GM10248 (cell line): ENCODE measurements around the gene PPP1R13L.
"Not testable (repeated sequence)": the region's sequence is repeated elsewhere in the genome, so short reads cannot be mapped to it uniquely, and the experiment has no call there.

ENCODE experiments used
- CTCF ChIA-PET: fragments of 300-600 bp; sonication (Branson Sonifier 250); formaldehyde crosslinking; extraction: SDS; loops from one replicate; lab custom pipeline; 2021; ENCODE audit warnings: antibody characterized with exemption; lab: Yijun Ruan, JAX
- POLR2A ChIA-PET: fragments of 350-650 bp; sonication (Branson Sonifier 250); formaldehyde crosslinking; extraction: SDS; loops from one replicate; lab custom pipeline; 2020; ENCODE audit warnings: antibody characterized with exemption; lab: Yijun Ruan, JAX
- DNase-seq: peaks from one replicate; pipeline ENCODE4 v3.0.0; 2012; ENCODE audit errors: extremely low spot score
- CTCF ChIP-seq: IDR thresholded peaks from 2 replicates; pipeline ENCODE4 v1.5.1; 2012; ENCODE audit warnings: mild to moderate bottlenecking, low read depth; ENCODE audit errors: extremely low read depth, missing control alignments, control extremely low read depth

Gene PPP1R13L

GRCh38 chr19:45419396-45419795 is 14.5 kb upstream of the PPP1R13L start:
- CTCF ChIA-PET: interaction anchor here (3.1 kb wide), 1 partner anchor 66 kb away, joined by 14 read pairs; no protein-coding TSS in a partner anchor
- POLR2A ChIA-PET: no interaction called here
- peak; percentile 86 for DNase-seq
- TF ChIP-seq CTCF: no peak

- CTCF ChIA-PET: interaction anchor here (3.1 to 3.8 kb wide), 2 partner anchors 60 to 67 kb away, joined by 13 to 14 read pairs; no protein-coding TSS in a partner anchor
- DNase-seq: no peak
- POLR2A ChIA-PET: no interaction called here
- no peak for TF ChIP-seq CTCF
Measured at GRCh38 chr19:45418802-45419201, 13.9 kb upstream of the PPP1R13L start.

- ChIA-PET POLR2A (no interaction called here), CTCF (interaction anchor here (3.6 to 6.9 kb wide), 3 partner anchors 22 to 69 kb away, joined by 12 to 30 read pairs (median 13); no protein-coding TSS in a partner anchor)
- no peak for DNase-seq
- TF ChIP-seq CTCF: no peak
Measured at GRCh38 chr19:45417151-45417550, 12.3 kb upstream of the PPP1R13L start.

- POLR2A ChIA-PET: interaction anchor here (0.6 kb wide), 1 partner anchor 52 kb away, joined by 10 read pairs; no protein-coding TSS in a partner anchor
- TF ChIP-seq CTCF: no peak
- DNase-seq: no peak
- CTCF ChIA-PET: interaction anchor here (0.9 to 6.9 kb wide), 6 partner anchors 11 to 278 kb away, joined by 3 to 30 read pairs (median 6); partner anchors contain the start of gene QPCTL
Measured at GRCh38 chr19:45414468-45414867, 9.6 kb upstream of the PPP1R13L start.

GRCh38 chr19:45413497-45413896 is 8.6 kb upstream of the PPP1R13L start:
- POLR2A ChIA-PET: no interaction called here
- TF ChIP-seq CTCF: no peak
- CTCF ChIA-PET: interaction anchor here (1.0 to 6.9 kb wide), 6 partner anchors 11 to 230 kb away, joined by 3 to 30 read pairs (median 4); no protein-coding TSS in a partner anchor
- DNase-seq: no peak

GRCh38 chr19:45410330-45410729 is 5.5 kb upstream of the PPP1R13L start:
- POLR2A ChIA-PET, CTCF ChIA-PET, DNase-seq: not testable (repeated sequence)

GRCh38 chr19:45409557-45409920 is 4.7 kb upstream of the PPP1R13L start:
- CTCF ChIA-PET: interaction anchor here (1.2 kb wide), 2 partner anchors 9 to 19 kb away, joined by 3 to 5 read pairs; no protein-coding TSS in a partner anchor
- POLR2A ChIA-PET: no interaction called here
- DNase-seq: no peak
- no peak for TF ChIP-seq CTCF
